ELF-1 (cell line): ENCODE results near the gene NDRG3.
A peak's percentile ranks its signal among the peaks of the same experiment; 100 is the strongest.
"Not testable (repeated sequence)": the region's sequence is repeated elsewhere in the genome, so short reads cannot be mapped to it uniquely, and the experiment has no call there.

Experiments
- DNase-seq: peaks from one replicate; pipeline ENCODE4 v3.0.0-alpha.2; 2016; ENCODE audit warnings: low read depth, low spot score

The NDRG3 gene

DNA sequence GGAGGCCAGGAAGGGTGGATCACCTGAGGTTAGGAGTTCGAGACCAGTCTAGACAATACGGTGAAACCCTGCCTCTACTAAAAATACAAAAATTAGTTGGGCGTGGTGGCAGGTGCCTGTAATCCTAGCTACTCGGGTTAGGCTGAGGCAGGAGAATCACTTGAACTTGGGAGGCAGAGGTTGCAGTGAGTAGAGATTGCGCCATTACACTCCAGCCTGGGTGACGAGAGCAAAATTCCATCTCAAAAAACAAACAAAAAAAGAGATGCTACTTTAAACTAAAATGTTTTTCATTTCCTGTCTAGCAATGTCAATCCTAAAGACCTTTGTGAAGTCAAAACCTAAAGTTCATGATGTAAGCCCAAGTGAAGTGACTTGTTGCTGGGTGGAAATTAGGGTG lies 14.8 kb upstream of the NDRG3 start:
- no peak for DNase-seq

DNA sequence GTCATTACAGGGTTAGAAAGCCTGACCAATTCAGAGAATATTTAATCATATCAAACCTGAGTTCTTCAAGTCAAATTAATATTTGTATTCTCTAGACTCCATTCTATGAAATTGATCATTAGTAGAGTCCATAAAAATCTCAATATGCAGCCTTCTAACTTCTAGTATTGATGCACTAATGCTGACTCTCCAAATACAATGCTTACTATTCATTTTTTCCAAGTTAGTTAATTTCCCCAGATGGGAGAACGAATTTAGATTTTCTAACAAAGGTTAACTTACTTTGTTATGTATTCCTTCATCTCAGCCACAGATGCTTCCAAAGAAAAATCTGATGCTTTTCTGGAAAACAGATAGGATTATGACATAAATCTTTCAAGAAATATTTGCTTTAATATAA lies 12.4 kb upstream of the NDRG3 start:
- no peak for DNase-seq

GRCh38 chr20:36756496-36756895 lies 10.6 kb upstream of the NDRG3 start:
- DNase-seq = no peak

DNA sequence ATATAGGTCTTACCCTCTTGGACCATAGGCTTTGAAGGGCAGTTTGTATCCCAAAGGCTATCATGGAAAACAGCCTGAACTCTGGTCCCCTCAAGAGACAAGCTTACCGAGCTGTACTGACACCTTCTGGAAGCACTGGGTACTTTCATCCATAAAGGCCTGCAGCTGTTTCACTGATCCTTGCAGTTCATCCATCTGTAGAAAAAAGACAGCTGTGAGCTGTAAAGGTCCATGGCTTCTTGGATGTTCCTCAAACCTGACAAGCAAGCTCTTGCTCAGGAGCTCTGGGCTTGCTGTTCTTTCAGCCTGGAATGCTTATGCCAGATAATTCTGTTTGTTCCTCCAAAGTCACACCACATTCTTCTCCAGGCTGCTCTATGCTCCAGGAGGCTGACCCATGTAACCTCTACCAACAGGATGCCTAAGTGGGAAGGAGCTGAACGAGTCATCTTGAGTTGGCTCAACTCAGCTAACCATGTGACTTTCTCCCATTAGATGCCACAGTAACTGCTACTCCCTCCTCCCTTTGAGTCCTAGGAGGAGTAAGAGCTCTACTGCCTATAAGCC lies 8.8 kb upstream of the NDRG3 start:
- peak; percentile 66 for DNase-seq

- no peak for DNase-seq
Observed at GRCh38 chr20:36752582-36752981, 6.7 kb upstream of the NDRG3 start.

DNA sequence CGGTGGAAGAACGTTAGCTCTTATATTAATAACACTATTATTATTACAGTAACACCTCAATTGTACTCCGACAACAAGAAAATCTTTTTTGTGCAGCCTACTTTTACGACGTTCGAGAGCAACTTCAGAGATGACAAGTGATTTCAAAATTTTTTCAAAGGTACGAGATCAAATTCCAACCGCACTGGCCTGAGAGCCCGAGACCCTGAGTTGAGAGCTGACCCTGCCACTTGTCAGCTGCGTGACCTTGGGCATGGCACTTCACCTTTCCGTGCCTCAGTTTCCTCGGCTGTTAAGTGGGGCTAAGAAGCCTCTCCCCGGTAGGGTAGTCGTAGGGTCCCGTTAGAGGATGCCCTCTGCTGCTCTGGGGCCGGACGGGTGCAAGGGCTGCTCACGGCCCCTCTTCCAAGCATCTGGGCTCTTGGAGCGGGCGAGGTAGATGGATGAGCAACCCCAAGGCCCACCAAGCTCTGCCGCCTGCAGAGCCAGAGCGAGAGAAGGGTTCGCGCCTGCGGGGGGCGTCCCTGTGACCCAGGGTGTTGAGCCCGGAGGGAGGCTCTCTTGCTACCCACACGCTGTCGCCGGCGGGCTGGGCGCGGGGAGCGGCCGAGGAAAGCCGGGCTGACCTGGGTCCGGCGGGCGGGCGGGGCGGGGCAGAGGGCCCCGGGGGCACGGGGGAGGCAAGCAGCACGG lies 510 bp downstream of the NDRG3 start:
- peak; percentile 39 for DNase-seq

DNA sequence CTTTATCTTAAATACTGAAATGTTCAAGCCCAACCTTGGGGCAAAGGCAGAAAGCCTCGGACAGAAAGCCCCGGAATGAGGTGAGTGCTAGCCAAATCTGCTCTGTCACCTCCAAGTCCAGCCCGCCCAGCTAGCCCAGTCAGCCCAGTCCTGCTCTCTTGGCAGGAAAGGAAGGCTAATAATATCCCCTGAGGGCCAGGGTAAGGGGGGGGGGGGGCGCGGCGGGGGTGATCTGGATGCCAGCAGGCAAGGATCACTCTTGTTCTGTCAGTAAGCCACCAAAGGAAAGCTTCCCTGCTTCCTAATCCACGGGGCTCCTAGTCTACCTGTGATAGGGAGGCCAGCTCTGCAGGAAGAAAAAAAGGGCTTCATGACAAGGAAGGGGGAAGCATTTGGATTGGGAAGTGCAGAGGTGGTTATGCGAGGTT lies 1.1 kb downstream of the NDRG3 start:
- DNase-seq = peak; percentile 45

DNA sequence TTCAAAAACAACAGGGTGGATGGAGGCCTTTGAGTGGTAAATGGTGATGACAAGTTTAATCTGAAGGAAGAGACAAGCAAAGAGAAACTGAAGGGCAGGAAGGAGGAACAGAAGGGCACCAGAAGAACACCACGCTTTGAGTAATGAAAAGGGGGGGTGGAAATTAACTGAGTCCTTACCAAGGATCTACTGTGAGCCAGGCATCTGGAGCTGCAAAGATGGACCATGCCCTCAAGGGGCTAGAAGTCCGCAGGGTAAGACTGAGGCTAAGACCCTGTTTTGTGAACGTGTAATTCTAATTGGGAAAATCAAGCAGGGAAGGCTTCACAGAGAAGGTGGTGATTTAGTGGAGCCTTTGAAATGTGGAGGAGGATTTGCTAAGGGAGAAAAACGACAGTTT lies 1.6 kb downstream of the NDRG3 start:
- DNase-seq = peak; percentile 31

- DNase-seq = no peak
Observed at GRCh38 chr20:36742558-36742957, 3.3 kb downstream of the NDRG3 start.

GRCh38 chr20:36741072-36741471 lies 4.8 kb downstream of the NDRG3 start:
- DNase-seq = no peak

DNA sequence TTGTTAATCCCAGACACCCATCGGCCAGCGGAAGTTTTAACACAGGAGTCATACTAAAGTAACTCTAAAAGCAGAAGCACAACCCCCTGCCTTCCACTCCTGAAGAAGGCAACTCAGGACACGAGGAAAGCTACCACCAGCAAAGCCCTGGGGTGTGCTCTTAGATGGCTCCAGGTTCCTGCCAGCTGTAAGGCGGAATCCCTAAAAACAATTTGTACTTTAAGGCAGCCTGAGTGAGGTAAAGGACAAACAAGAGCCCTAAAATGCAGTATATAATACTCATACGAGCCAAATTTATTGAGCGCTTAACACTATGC lies 8.7 kb downstream of the NDRG3 start:
- no peak for DNase-seq

GRCh38 chr20:36736451-36737182 lies 9.3 kb downstream of the NDRG3 start:
- DNase-seq = peak; percentile 28

GRCh38 chr20:36732456-36732855 lies 13.4 kb downstream of the NDRG3 start:
- no peak for DNase-seq

- peak; percentile 17 for DNase-seq
Observed at GRCh38 chr20:36728986-36729385, 16.9 kb downstream of the NDRG3 start.

GRCh38 chr20:36726168-36726567 lies 19.7 kb downstream of the NDRG3 start:
- DNase-seq = no peak

GRCh38 chr20:36720510-36720909 lies 25.4 kb downstream of the NDRG3 start:
- no peak for DNase-seq

DNA sequence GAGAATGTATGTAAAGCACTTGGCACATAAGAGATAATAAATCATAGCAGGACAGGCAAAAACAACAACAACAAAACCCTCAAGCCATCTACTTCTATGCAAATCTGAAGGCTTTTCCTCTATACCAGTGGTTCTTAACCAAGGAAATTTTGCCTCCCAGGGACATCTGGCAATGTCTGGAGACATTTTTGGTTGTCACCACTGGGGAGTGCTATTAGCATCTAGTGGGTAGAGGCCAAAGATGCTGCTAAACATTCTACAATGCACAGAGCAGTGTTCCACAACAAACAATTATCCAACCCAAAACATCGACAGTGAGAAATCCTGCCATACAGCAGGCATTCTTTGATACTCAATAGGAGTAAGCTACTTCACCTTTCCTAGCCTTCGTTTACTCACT lies 28.2 kb downstream of the NDRG3 start:
- no peak for DNase-seq

GRCh38 chr20:36717021-36717420 lies 28.9 kb downstream of the NDRG3 start:
- no peak for DNase-seq

- no peak for DNase-seq
Observed at GRCh38 chr20:36712775-36713174, 33.1 kb downstream of the NDRG3 start.

DNA sequence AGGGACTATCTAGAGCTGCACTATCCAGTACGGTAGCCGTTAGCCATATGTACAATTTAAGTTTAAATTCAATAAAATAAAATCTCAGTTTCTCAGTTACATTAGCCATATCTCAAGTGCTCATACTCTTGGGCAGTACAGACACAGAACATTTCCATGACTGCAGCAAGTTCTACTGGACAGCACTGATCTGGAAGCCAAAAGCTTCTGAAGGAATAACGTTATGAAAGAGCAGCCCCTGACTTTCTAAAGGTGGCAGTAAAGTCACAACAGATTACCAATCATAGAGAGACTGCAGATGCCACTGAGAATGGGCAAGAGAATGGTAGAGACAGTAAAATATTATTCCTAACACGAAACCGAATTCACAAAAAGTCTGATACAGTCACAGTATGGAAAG lies 36.8 kb downstream of the NDRG3 start:
- DNase-seq = no peak

GRCh38 chr20:36703530-36703929 lies 42.4 kb downstream of the NDRG3 start:
- DNase-seq = no peak

DNA sequence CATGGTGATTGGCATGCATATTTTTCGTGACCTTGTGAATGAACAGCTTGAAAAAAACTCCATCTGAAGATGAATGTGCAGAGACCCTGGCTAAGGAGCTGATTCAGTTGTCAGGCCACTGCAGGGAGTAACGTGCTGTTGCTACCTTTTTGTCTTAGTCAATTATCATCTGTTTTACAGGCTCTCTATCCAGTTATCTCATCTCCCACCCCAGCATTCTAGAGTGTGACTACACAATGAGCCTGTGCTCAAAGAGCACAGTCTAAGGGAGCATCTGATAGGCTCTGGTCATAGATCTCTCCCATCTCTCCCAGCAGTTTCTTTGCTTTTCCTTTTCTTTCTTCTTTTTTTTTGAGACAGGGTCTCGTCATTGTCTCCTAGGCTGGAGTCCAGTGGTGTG lies 45.5 kb downstream of the NDRG3 start:
- no peak for DNase-seq

DNA sequence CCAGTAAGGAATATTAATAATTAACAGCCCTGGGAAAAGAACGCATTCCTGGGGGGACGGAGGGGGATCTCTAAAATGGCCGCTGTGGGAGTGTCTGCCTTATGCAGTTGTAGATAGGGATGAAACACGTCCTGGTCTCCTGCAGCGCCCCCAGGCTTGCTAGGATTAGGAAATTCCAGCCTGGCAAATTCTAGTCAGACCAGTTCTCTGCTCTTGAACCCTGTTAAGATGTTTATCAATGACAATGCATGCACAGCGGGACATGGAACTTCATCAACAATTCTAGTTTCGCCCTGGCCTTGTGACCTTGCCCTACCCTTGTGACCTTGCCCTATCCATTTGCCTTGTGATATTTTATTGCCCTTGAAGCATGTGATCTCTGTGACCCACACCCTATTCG lies 50.4 kb downstream of the NDRG3 start:
- DNase-seq = not testable (repeated sequence)
